GM12891 (cell line): Measurements from ENCODE around the gene COIL.

ENCODE experiments used
- DNase-seq: peaks from one replicate; pipeline ENCODE4 v3.0.0; 2011; ENCODE audit warnings: low spot score; ENCODE audit not compliant: insufficient read length
- FAIRE-seq: peaks from 2 replicates; lab custom pipeline; 2011; peaks lifted over from hg19 to GRCh38; lab: Jason Lieb, UNC
- PAX5 ChIP-seq: IDR thresholded peaks from 2 replicates; pipeline ENCODE4 v1.6.1; 2011; ENCODE audit warnings: low read length, moderate library complexity, mild to moderate bottlenecking; ENCODE audit not compliant: insufficient read depth, severe bottlenecking
- POLR2A ChIP-seq: IDR thresholded peaks from 2 replicates; pipeline ENCODE4 v1.6.1; 2011; ENCODE audit warnings: low read depth, low read length, control low read depth
- POLR2AphosphoS5 ChIP-seq: IDR thresholded peaks from 2 replicates; pipeline ENCODE4 v1.6.1; 2011; ENCODE audit warnings: low read depth, low read length, control low read depth
- POU2F2 ChIP-seq: IDR thresholded peaks from 2 replicates; pipeline ENCODE4 v1.6.1; 2011; ENCODE audit warnings: low read depth, mild to moderate bottlenecking, control low read depth, low read length, moderate library complexity
- SPI1 ChIP-seq: IDR thresholded peaks from 2 replicates; pipeline ENCODE4 v1.6.1; 2011; ENCODE audit warnings: low read depth, low read length, control low read depth
- TAF1 ChIP-seq: IDR thresholded peaks from 2 replicates; pipeline ENCODE4 v1.6.1; 2011; ENCODE audit warnings: low read depth, low read length, control low read depth

The COIL gene

GRCh38 chr17:56935461-56935860, 25.4 kb downstream of the COIL start:
- no peak for DNase-seq
- FAIRE-seq, result no peak
- TF ChIP-seq POU2F2 (no peak), POLR2A (no peak), SPI1 (no peak), TAF1 (no peak), POLR2AphosphoS5 (no peak), PAX5 (no peak)

GRCh38 chr17:56934280-56934679, 26.6 kb downstream of the COIL start:
- FAIRE-seq (no peak), DNase-seq (no peak)
- TF ChIP-seq POU2F2 (no peak), POLR2AphosphoS5 (no peak), SPI1 (no peak), TAF1 (no peak), PAX5 (no peak), POLR2A (no peak)

GRCh38 chr17:56933868-56934267, 27.0 kb downstream of the COIL start:
- no peak for FAIRE-seq
- DNase-seq, result no peak
- TF ChIP-seq POLR2AphosphoS5, result no peak
- TF ChIP-seq PAX5, result no peak
- TF ChIP-seq SPI1, result no peak
- no peak for TF ChIP-seq POU2F2
- no peak for TF ChIP-seq POLR2A
- TF ChIP-seq TAF1, result no peak

- TF ChIP-seq SPI1, result no peak
- TF ChIP-seq POU2F2, result no peak
- TF ChIP-seq POLR2A, result no peak
- TF ChIP-seq PAX5, result no peak
- TF ChIP-seq POLR2AphosphoS5, result no peak
- TF ChIP-seq TAF1, result no peak
- FAIRE-seq (no peak), DNase-seq (no peak)
Observed at GRCh38 chr17:56933151-56933745, 27.6 kb downstream of the COIL start.

GRCh38 chr17:56930739-56931337, 30.0 kb downstream of the COIL start:
- FAIRE-seq (no peak), DNase-seq (no peak)
- TF ChIP-seq PAX5 (no peak), POLR2A (no peak), POLR2AphosphoS5 (no peak), SPI1 (no peak), TAF1 (no peak), POU2F2 (no peak)

GRCh38 chr17:56929362-56929969, 31.4 kb downstream of the COIL start:
- no peak for TF ChIP-seq PAX5
- TF ChIP-seq TAF1, result no peak
- no peak for TF ChIP-seq SPI1
- TF ChIP-seq POU2F2, result no peak
- TF ChIP-seq POLR2AphosphoS5, result no peak
- no peak for TF ChIP-seq POLR2A
- FAIRE-seq, result no peak
- no peak for DNase-seq

GRCh38 chr17:56928586-56928985, 32.3 kb downstream of the COIL start:
- FAIRE-seq (no peak), DNase-seq (no peak)
- no peak for TF ChIP-seq TAF1
- TF ChIP-seq POLR2A, result no peak
- TF ChIP-seq SPI1, result no peak
- no peak for TF ChIP-seq PAX5
- TF ChIP-seq POLR2AphosphoS5, result no peak
- no peak for TF ChIP-seq POU2F2

- FAIRE-seq, result no peak
- no peak for TF ChIP-seq POLR2A
- no peak for TF ChIP-seq POLR2AphosphoS5
- no peak for TF ChIP-seq POU2F2
- no peak for TF ChIP-seq SPI1
- TF ChIP-seq PAX5, result no peak
- no peak for TF ChIP-seq TAF1
- no peak for DNase-seq
Observed at GRCh38 chr17:56926704-56927103, 34.1 kb downstream of the COIL start.

GRCh38 chr17:56926270-56926669, 34.6 kb downstream of the COIL start:
- FAIRE-seq (no peak), DNase-seq (no peak)
- TF ChIP-seq TAF1 (no peak), PAX5 (no peak), POLR2A (no peak)
